HepG2 (cell line): ENCODE results near the gene PCIF1. TPM values are rescaled to one million over a fixed set of nuclear protein-coding genes. Genes with fewer than 3 reads are reported as not detected.
A peak's percentile ranks its signal among the peaks of the same experiment; 100 is the strongest.

Experiments used
- ATAC-seq: fragments of 200-7000 bp; cut with Tn5 transposase; 3 replicates; pipeline ENCODE4 v1.9.1; 2020; ENCODE audit warnings: mild to moderate bottlenecking, moderate library complexity
- BruUV-seq: library from RNA; stranded (reverse); fragments of 400-500 nt; replicated peaks from 2 replicates; lab custom pipeline; 2021; lab: Mats Ljungman, UMichigan
- CTCF ChIA-PET: fragments of 300-600 bp; formaldehyde crosslinking; extraction: SDS; loops from one replicate; lab custom pipeline; 2021; ENCODE audit warnings: low total read pairs, inconsistent platforms, low intra/inter-chr PET ratio; lab: Yijun Ruan, JAX
- POLR2A ChIA-PET: fragments of 350-600 bp; sonication (Branson Sonifier 250); formaldehyde crosslinking; loops from one replicate; lab custom pipeline; 2020; ENCODE audit warnings: antibody characterized with exemption, inconsistent platforms; lab: Yijun Ruan, JAX
- DNase-seq: peaks from one replicate; pipeline ENCODE4 v3.0.0-alpha.2; 2015; ENCODE audit warnings: low spot score
- FAIRE-seq: peaks from 3 replicates; lab custom pipeline; 2011; peaks lifted over from hg19 to GRCh38; lab: Jason Lieb, UNC
- H2AFZ ChIP-seq: one replicate; pipeline ENCODE4 v1.6.1; 2011; ENCODE audit warnings: low read length, inconsistent platforms
- H3K27ac ChIP-seq: fragments of 300-600 bp; 3 replicates; pipeline ENCODE4 v1.8.0; 2011; ENCODE audit warnings: mixed run types, mild to moderate bottlenecking, mixed read lengths, low read length, inconsistent platforms; ENCODE audit not compliant: insufficient read depth; ENCODE audit errors: extremely low read length
- H3K27me3 ChIP-seq, 2 experiments: fragments of 200-600 bp in 1 of 2; 2 replicates in 1 of 2; 3 replicates in 1 of 2; pipeline versions ENCODE4 v1.6.0 to v1.8.0; 2011; ENCODE audit warnings: low read length in 2 of 2, mild to moderate bottlenecking in 2 of 2, moderate library complexity in 2 of 2, inconsistent platforms in 1 of 2; ENCODE audit not compliant: insufficient read depth in 2 of 2, control insufficient read depth in 1 of 2
- H3K36me3 ChIP-seq, 2 experiments: fragments of 200-600 bp in 1 of 2; replicated peaks in 1 of 2; 2 replicates in 1 of 2; 3 replicates in 1 of 2; pipeline versions ENCODE4 v1.5.1 to v1.8.0; 2011; ENCODE audit warnings: low read length in 2 of 2, inconsistent platforms in 1 of 2; ENCODE audit not compliant: insufficient read depth in 2 of 2, control insufficient read depth in 1 of 2
- H3K4me1 ChIP-seq: 2 replicates; pipeline ENCODE4 v1.5.1; 2012; ENCODE audit warnings: low read length, inconsistent platforms; ENCODE audit not compliant: insufficient read depth
- H3K4me2 ChIP-seq: 2 replicates; pipeline ENCODE4 v1.6.0; 2011; ENCODE audit warnings: low read depth, low read length, inconsistent platforms
- H3K4me3 ChIP-seq, 3 experiments: fragments of 200-600 bp in 1 of 3; sonication (generic), shearing (Covaris generic) in 1 of 3; replicated peaks in 1 of 3; 2 replicates each; pipeline ENCODE4 v1.5.1; 2011 to 2016; ENCODE audit warnings: low read length in 3 of 3, inconsistent platforms in 2 of 3, low read depth in 2 of 3, mild to moderate bottlenecking in 2 of 3, control low read depth in 1 of 3, mixed read lengths in 1 of 3; ENCODE audit not compliant: insufficient read depth in 1 of 3
- H3K79me2 ChIP-seq: one replicate; pipeline ENCODE4 v1.6.1; 2011; ENCODE audit warnings: low read length, inconsistent platforms; ENCODE audit not compliant: insufficient read depth
- H3K9ac ChIP-seq: 2 replicates; pipeline ENCODE4 v1.6.0; 2011; ENCODE audit warnings: mild to moderate bottlenecking, low read depth, low read length, inconsistent platforms; ENCODE audit not compliant: insufficient read depth
- H3K9me3 ChIP-seq: 2 replicates; pipeline ENCODE4 v1.5.1; 2012; ENCODE audit warnings: mild to moderate bottlenecking, low read length
- H4K20me1 ChIP-seq: 2 replicates; pipeline ENCODE4 v1.6.0; 2011; ENCODE audit warnings: inconsistent platforms, mild to moderate bottlenecking, low read length, moderate library complexity; ENCODE audit not compliant: insufficient read depth
- HHEX ChIP-seq: IDR thresholded peaks from 2 replicates; pipeline ENCODE4 v1.6.1; 2016; ENCODE audit warnings: control low read depth
- MATR3 ChIP-seq: sonication (generic); formaldehyde crosslinking; IDR thresholded peaks from 2 replicates; pipeline ENCODE4 v1.4.0; 2020; ENCODE audit warnings: missing genetic modification reagents
- RBFOX2 ChIP-seq: fragments of 200-400 bp; formaldehyde crosslinking; IDR thresholded peaks from 2 replicates; pipeline ENCODE4 v1.6.1; 2017; ENCODE audit warnings: low read depth, mild to moderate bottlenecking, low read length
- REXO4 ChIP-seq: sonication (generic); formaldehyde crosslinking; IDR thresholded peaks from 2 replicates; pipeline ENCODE4 v1.8.0; 2022; ENCODE audit warnings: missing genetic modification reagents, mild to moderate bottlenecking, borderline replicate concordance
- SP4 ChIP-seq: sonication (generic); formaldehyde crosslinking; IDR thresholded peaks from 2 replicates; pipeline ENCODE4 v1.8.1; 2023; ENCODE audit warnings: mild to moderate bottlenecking, missing genetic modification reagents
- TGIF2 ChIP-seq: IDR thresholded peaks from 2 replicates; pipeline ENCODE4 v1.6.1; 2016; ENCODE audit warnings: control low read depth, missing compliant biosample characterization
- ZFP37 ChIP-seq: sonication (generic); formaldehyde crosslinking; IDR thresholded peaks from 2 replicates; pipeline ENCODE4 v1.4.0; 2020; ENCODE audit warnings: missing genetic modification reagents, borderline replicate concordance
- ZNF280B ChIP-seq: sonication (generic); formaldehyde crosslinking; IDR thresholded peaks from 2 replicates; pipeline ENCODE4 v1.5.0; 2020; ENCODE audit warnings: missing genetic modification reagents, mild to moderate bottlenecking, borderline replicate concordance
- ZNF713 ChIP-seq: sonication (generic); formaldehyde crosslinking; IDR thresholded peaks from 2 replicates; pipeline ENCODE4 v1.4.0; 2020; ENCODE audit warnings: mild to moderate bottlenecking, missing genetic modification reagents
- WGBS: methylation state at CpG from one replicate; pipeline ENCODE4 v1.1.6; 2017; ENCODE audit warnings: low lambda C conversion rate; 5-methylcytosine and 5-hydroxymethylcytosine counted together
- in situ Hi-C: cut with HindIII; loops from 2 replicates; pipeline ENCODE4 v1.10.0; 2017; ENCODE audit warnings: low pct_unique_long_range_greater_than_20kb; ENCODE audit not compliant: extremely low pct_ligation_motif_present
- intact Hi-C: fragments of 100-400 bp; cut with micrococcal nuclease; formaldehyde crosslinking; loops from one replicate; pipeline ENCODE4 v1.10.0; 2022; ENCODE audit not compliant: unreplicated experiment
- polyA plus RNA-seq, 8 experiments: library from polyadenylated mRNA; depleted of rRNA in 3 of 8; stranded (reverse) in 7 of 8; unstranded in 1 of 8; fragments of >200 nt; fragmentation: Illumina TruSeq in 4 of 8; extraction: Trizol in 4 of 8; gene quantifications; 2 replicates each; pipeline versions ENCODE4 v1.2.1 to v1.2.3, GENCODE V29; 2011 to 2016; ENCODE audit warnings: low read depth in 4 of 8, missing spikeins in 1 of 8, mixed read lengths in 1 of 8; ENCODE audit not compliant: insufficient read depth in 1 of 8
- total RNA-seq, 5 experiments: library from RNA; depleted of rRNA; stranded (reverse); fragments of >200 nt; fragmentation: Illumina TruSeq; extraction: Trizol; gene quantifications; 2 replicates each; pipeline ENCODE4 v1.2.3, GENCODE V29; 2016; ENCODE audit warnings: low read depth in 1 of 5
- TF ChIP-seq, protein P1 (sequence below): sonication (generic); formaldehyde crosslinking; conservative IDR thresholded peaks from 2 replicates; pipeline ENCODE4 v1.8.0; 2022; ENCODE audit warnings: missing genetic modification reagents
- TF ChIP-seq, protein P2 (sequence below): sonication (generic); formaldehyde crosslinking; IDR thresholded peaks from 2 replicates; pipeline ENCODE4 v1.4.0; 2020; ENCODE audit warnings: missing genetic modification reagents

Gene PCIF1
- total and polyA plus RNA-seq, 2 of the 13 experiments (the other 11 are each of a cell fraction or from before 2014, with no cell fraction given): 20.9 to 24.4 TPM

GRCh38 chr20:45934586-45935415, at the start of gene PCIF1 (continued):
- TF ChIP-seq, protein P1, sequence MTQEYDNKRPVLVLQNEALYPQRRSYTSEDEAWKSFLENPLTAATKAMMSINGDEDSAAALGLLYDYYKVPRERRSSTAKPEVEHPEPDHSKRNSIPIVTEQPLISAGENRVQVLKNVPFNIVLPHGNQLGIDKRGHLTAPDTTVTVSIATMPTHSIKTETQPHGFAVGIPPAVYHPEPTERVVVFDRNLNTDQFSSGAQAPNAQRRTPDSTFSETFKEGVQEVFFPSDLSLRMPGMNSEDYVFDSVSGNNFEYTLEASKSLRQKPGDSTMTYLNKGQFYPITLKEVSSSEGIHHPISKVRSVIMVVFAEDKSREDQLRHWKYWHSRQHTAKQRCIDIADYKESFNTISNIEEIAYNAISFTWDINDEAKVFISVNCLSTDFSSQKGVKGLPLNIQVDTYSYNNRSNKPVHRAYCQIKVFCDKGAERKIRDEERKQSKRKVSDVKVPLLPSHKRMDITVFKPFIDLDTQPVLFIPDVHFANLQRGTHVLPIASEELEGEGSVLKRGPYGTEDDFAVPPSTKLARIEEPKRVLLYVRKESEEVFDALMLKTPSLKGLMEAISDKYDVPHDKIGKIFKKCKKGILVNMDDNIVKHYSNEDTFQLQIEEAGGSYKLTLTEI (CRISPR knock-in tag): no peak
- TF ChIP-seq ZFP37 (CRISPR knock-in tag): peak; percentile 39; the same call in 1 of the 2 replicates
- no peak for TF ChIP-seq HHEX (CRISPR knock-in tag)
- peak; percentile 85 for TF ChIP-seq ZNF713 (CRISPR knock-in tag)

DNA sequence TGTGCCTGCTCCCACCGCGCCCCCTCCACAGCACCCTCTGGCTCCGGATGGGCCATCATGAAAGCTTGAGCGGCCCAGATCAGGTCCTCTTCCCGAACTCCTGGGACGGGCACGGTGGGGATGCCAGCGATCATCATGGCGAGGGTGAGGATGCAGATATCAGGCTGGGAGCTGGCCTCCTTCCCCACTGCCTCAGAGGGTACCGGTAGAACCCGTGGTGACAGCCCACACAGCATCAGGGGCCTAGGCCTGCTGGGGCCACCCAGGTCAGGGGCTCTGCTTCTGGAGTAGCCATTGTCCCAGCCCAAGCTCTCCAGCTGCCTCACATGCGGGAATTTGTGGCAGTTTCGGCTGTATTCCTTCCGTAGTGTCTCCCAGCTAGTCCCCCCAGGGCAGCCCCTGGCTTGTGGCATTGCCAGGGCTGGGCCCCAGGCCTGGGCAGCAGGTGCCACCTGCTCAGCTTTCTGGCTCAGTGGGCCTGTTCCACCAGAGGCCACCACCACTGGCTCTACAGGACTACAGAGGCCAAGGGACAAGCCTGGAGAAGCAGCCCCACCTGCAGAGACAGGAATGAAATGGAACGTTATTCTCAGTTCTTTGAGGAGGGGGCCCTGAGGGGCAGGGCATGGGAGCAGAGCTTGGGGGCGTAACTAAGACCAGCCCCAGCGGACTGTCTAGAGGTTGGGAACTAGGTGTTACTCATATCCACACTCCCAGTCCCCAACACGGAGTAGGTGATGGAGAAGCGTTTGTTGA, 47.7 kb upstream of the PCIF1 start:
- Histone ChIP-seq H3K4me2 (no peak overlapping the region), H3K27me3 (no peaks in the 10 kb centered on the region), H3K79me2 (peaks cover 32% of the 10 kb centered on the region), H3K36me3 (peaks cover 21 to 44% of the 10 kb centered on the region in 2 experiments), H3K9ac (no peak overlapping the region), H3K27ac (no peak overlapping the region), H4K20me1 (no peaks in the 10 kb centered on the region), H2AFZ (no peak overlapping the region), H3K4me1 (peaks cover 46% of the 10 kb centered on the region), H3K4me3 (no peak overlapping the region), H3K9me3 (no peaks in the 10 kb centered on the region)
- no peak for FAIRE-seq
- intact Hi-C loops: loop anchor here (10.0 kb wide), 1 partner anchor 92 kb away; the partner anchor contains the start of genes DNTTIP1 and WFDC3
- in situ Hi-C loops: no loop called here
- no peak for ATAC-seq
- DNase-seq: no peak
- no TSS peak for BruUV-seq
- CTCF ChIA-PET: interaction anchor here (0.6 kb wide), 1 partner anchor 61 kb away, joined by 3 read pairs; no protein-coding TSS in a partner anchor
- POLR2A ChIA-PET: interaction anchor here (1.5 to 7.5 kb wide), 5 partner anchors 18 to 60 kb away, joined by 4 to 78 read pairs (median 12); partner anchors contain the start of genes PCIF1 and SNX21
- WGBS: 97% methylated on average over 19 of the region's 19 CpGs
- no peak for TF ChIP-seq MATR3 (CRISPR knock-in tag)
- peak; percentile 71; the same call in 1 of the 2 replicates for TF ChIP-seq RBFOX2
- peak; percentile 45; the same call in 1 of the 2 replicates for TF ChIP-seq SP4 (CRISPR knock-in tag)
- TF ChIP-seq, protein P2, sequence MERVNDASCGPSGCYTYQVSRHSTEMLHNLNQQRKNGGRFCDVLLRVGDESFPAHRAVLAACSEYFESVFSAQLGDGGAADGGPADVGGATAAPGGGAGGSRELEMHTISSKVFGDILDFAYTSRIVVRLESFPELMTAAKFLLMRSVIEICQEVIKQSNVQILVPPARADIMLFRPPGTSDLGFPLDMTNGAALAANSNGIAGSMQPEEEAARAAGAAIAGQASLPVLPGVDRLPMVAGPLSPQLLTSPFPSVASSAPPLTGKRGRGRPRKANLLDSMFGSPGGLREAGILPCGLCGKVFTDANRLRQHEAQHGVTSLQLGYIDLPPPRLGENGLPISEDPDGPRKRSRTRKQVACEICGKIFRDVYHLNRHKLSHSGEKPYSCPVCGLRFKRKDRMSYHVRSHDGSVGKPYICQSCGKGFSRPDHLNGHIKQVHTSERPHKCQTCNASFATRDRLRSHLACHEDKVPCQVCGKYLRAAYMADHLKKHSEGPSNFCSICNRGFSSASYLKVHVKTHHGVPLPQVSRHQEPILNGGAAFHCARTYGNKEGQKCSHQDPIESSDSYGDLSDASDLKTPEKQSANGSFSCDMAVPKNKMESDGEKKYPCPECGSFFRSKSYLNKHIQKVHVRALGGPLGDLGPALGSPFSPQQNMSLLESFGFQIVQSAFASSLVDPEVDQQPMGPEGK (CRISPR knock-in tag): peak; percentile 19; the same call in 1 of the 2 replicates
- TF ChIP-seq REXO4 (CRISPR knock-in tag): no peak
- peak; percentile 77 for TF ChIP-seq ZNF280B
- no peak for TF ChIP-seq TGIF2 (CRISPR knock-in tag)
